ENCODE measurements around the gene GTF2F2.
"Not testable (repeated sequence)": the region's sequence is repeated elsewhere in the genome, so short reads cannot be mapped to it uniquely, and the experiment has no call there.

Gene GTF2F2

GRCh38 chr13:45184693-45185092, 64.4 kb downstream of the GTF2F2 start:
- Histone ChIP-seq H3K4me1 (ENCODE audit: control insufficient read depth in 1 of 2, insufficient read depth in 2 of 2, low read length in 2 of 2) (no peaks in the 10 kb centered on the region), H3K27me3 (ENCODE audit: low read depth, low read length) (no peaks in the 10 kb centered on the region), H3K9me3 (ENCODE audit: control insufficient read depth in 1 of 2, low read length in 2 of 2) (no peaks in the 10 kb centered on the region), H3K36me3 (ENCODE audit: control insufficient read depth in 1 of 2, insufficient read depth in 2 of 2, low read length in 2 of 2) (no peaks in the 10 kb centered on the region), H3K4me3 (ENCODE audit: low read depth in 1 of 2, low read length in 2 of 2) (no peak overlapping the region), H3K27ac (ENCODE audit: low read length) (no peak overlapping the region)

GRCh38 chr13:45185286-45185685, 65.0 kb downstream of the GTF2F2 start:
- Histone ChIP-seq H3K27ac (ENCODE audit: low read length) (no peak overlapping the region), H3K36me3 (ENCODE audit: control insufficient read depth in 1 of 2, insufficient read depth in 2 of 2, low read length in 2 of 2) (no peaks in the 10 kb centered on the region), H3K9me3 (ENCODE audit: control insufficient read depth in 1 of 2, low read length in 2 of 2) (no peaks in the 10 kb centered on the region), H3K27me3 (ENCODE audit: low read depth, low read length) (no peaks in the 10 kb centered on the region), H3K4me1 (ENCODE audit: control insufficient read depth in 1 of 2, insufficient read depth in 2 of 2, low read length in 2 of 2) (no peaks in the 10 kb centered on the region), H3K4me3 (ENCODE audit: low read depth in 1 of 2, low read length in 2 of 2) (no peak overlapping the region)

- not testable (repeated sequence) for H3K4me1 ChIP-seq (ENCODE audit: control insufficient read depth in 1 of 2, insufficient read depth in 2 of 2, low read length in 2 of 2); H3K9me3 ChIP-seq (ENCODE audit: control insufficient read depth in 1 of 2, low read length in 2 of 2); H3K27ac ChIP-seq (ENCODE audit: low read length); H3K36me3 ChIP-seq (ENCODE audit: control insufficient read depth in 1 of 2, insufficient read depth in 2 of 2, low read length in 2 of 2); H3K4me3 ChIP-seq (ENCODE audit: low read depth in 1 of 2, low read length in 2 of 2); H3K27me3 ChIP-seq (ENCODE audit: low read depth, low read length)
These were observed 68.8 kb downstream of the GTF2F2 start for GRCh38 chr13:45189077-45189476.

GRCh38 chr13:45189511-45189910, 69.2 kb downstream of the GTF2F2 start:
- H3K36me3 ChIP-seq (ENCODE audit: control insufficient read depth in 1 of 2, insufficient read depth in 2 of 2, low read length in 2 of 2); H3K9me3 ChIP-seq (ENCODE audit: control insufficient read depth in 1 of 2, low read length in 2 of 2); H3K4me1 ChIP-seq (ENCODE audit: control insufficient read depth in 1 of 2, insufficient read depth in 2 of 2, low read length in 2 of 2): not testable (repeated sequence)

GRCh38 chr13:45191874-45192273, 71.6 kb downstream of the GTF2F2 start:
- Histone ChIP-seq H3K4me3 (ENCODE audit: low read depth in 1 of 2, low read length in 2 of 2) (no peak overlapping the region), H3K27ac (ENCODE audit: low read length) (no peak overlapping the region), H3K36me3 (ENCODE audit: control insufficient read depth in 1 of 2, insufficient read depth in 2 of 2, low read length in 2 of 2) (no peaks in the 10 kb centered on the region), H3K27me3 (ENCODE audit: low read depth, low read length) (no peaks in the 10 kb centered on the region), H3K4me1 (ENCODE audit: control insufficient read depth in 1 of 2, insufficient read depth in 2 of 2, low read length in 2 of 2) (peaks cover 0 to 13% of the 10 kb centered on the region in 2 donors), H3K9me3 (ENCODE audit: control insufficient read depth in 1 of 2, low read length in 2 of 2) (no peaks in the 10 kb centered on the region)

More at GRCh38 chr13:45189511-45189910, 69.2 kb downstream of the GTF2F2 start:
- H3K27ac ChIP-seq (ENCODE audit: low read length); H3K27me3 ChIP-seq (ENCODE audit: low read depth, low read length); H3K4me3 ChIP-seq (ENCODE audit: low read depth in 1 of 2, low read length in 2 of 2): not testable (repeated sequence)

- Histone ChIP-seq H3K4me3 (ENCODE audit: low read depth in 1 of 2, low read length in 2 of 2) (peak overlapping the region; percentile 30), H3K4me1 (ENCODE audit: control insufficient read depth in 1 of 2, insufficient read depth in 2 of 2, low read length in 2 of 2) (peaks cover 0 to 17% of the 10 kb centered on the region in 2 donors), H3K27ac (ENCODE audit: low read length) (no peak overlapping the region), H3K27me3 (ENCODE audit: low read depth, low read length) (no peaks in the 10 kb centered on the region), H3K36me3 (ENCODE audit: control insufficient read depth in 1 of 2, insufficient read depth in 2 of 2, low read length in 2 of 2) (no peaks in the 10 kb centered on the region), H3K9me3 (ENCODE audit: control insufficient read depth in 1 of 2, low read length in 2 of 2) (no peaks in the 10 kb centered on the region)
These were observed 74.0 kb downstream of the GTF2F2 start for GRCh38 chr13:45194081-45194939.

GRCh38 chr13:45195421-45195820, 75.1 kb downstream of the GTF2F2 start:
- Histone ChIP-seq H3K27me3 (ENCODE audit: low read depth, low read length) (no peaks in the 10 kb centered on the region), H3K36me3 (ENCODE audit: control insufficient read depth in 1 of 2, insufficient read depth in 2 of 2, low read length in 2 of 2) (no peaks in the 10 kb centered on the region), H3K4me1 (ENCODE audit: control insufficient read depth in 1 of 2, insufficient read depth in 2 of 2, low read length in 2 of 2) (peaks cover 0 to 17% of the 10 kb centered on the region in 2 donors), H3K27ac (ENCODE audit: low read length) (no peak overlapping the region), H3K4me3 (ENCODE audit: low read depth in 1 of 2, low read length in 2 of 2) (no peak overlapping the region), H3K9me3 (ENCODE audit: control insufficient read depth in 1 of 2, low read length in 2 of 2) (no peaks in the 10 kb centered on the region)

- Histone ChIP-seq H3K27me3 (ENCODE audit: low read depth, low read length) (no peaks in the 10 kb centered on the region), H3K4me1 (ENCODE audit: control insufficient read depth in 1 of 2, insufficient read depth in 2 of 2, low read length in 2 of 2) (peaks cover 0 to 17% of the 10 kb centered on the region in 2 donors), H3K9me3 (ENCODE audit: control insufficient read depth in 1 of 2, low read length in 2 of 2) (no peaks in the 10 kb centered on the region), H3K36me3 (ENCODE audit: control insufficient read depth in 1 of 2, insufficient read depth in 2 of 2, low read length in 2 of 2) (no peaks in the 10 kb centered on the region), H3K4me3 (ENCODE audit: low read depth in 1 of 2, low read length in 2 of 2) (no peak overlapping the region), H3K27ac (ENCODE audit: low read length) (no peak overlapping the region)
These were observed 75.8 kb downstream of the GTF2F2 start for GRCh38 chr13:45196096-45196495.

- H3K27ac ChIP-seq (ENCODE audit: low read length) = no peak overlapping the region
- H3K9me3 ChIP-seq (ENCODE audit: control insufficient read depth in 1 of 2, low read length in 2 of 2) = no peaks in the 10 kb centered on the region
- H3K4me3 ChIP-seq (ENCODE audit: low read depth in 1 of 2, low read length in 2 of 2) = no peak overlapping the region
- H3K36me3 ChIP-seq (ENCODE audit: control insufficient read depth in 1 of 2, insufficient read depth in 2 of 2, low read length in 2 of 2) = no peaks in the 10 kb centered on the region
- peaks cover 0 to 17% of the 10 kb centered on the region in 2 donors for H3K4me1 ChIP-seq (ENCODE audit: control insufficient read depth in 1 of 2, insufficient read depth in 2 of 2, low read length in 2 of 2)
- no peaks in the 10 kb centered on the region for H3K27me3 ChIP-seq (ENCODE audit: low read depth, low read length)
These were observed 76.3 kb downstream of the GTF2F2 start for GRCh38 chr13:45196622-45197021.

GRCh38 chr13:45198041-45198440, 77.7 kb downstream of the GTF2F2 start:
- Histone ChIP-seq H3K27ac (ENCODE audit: low read length) (peak overlapping the region; percentile 43), H3K27me3 (ENCODE audit: low read depth, low read length) (no peaks in the 10 kb centered on the region), H3K36me3 (ENCODE audit: control insufficient read depth in 1 of 2, insufficient read depth in 2 of 2, low read length in 2 of 2) (no peaks in the 10 kb centered on the region), H3K4me3 (ENCODE audit: low read depth in 1 of 2, low read length in 2 of 2) (no peak overlapping the region), H3K9me3 (ENCODE audit: control insufficient read depth in 1 of 2, low read length in 2 of 2) (no peaks in the 10 kb centered on the region), H3K4me1 (ENCODE audit: control insufficient read depth in 1 of 2, insufficient read depth in 2 of 2, low read length in 2 of 2) (peaks cover 0 to 17% of the 10 kb centered on the region in 2 donors)

- Histone ChIP-seq H3K36me3 (ENCODE audit: control insufficient read depth in 1 of 2, insufficient read depth in 2 of 2, low read length in 2 of 2) (no peaks in the 10 kb centered on the region), H3K27ac (ENCODE audit: low read length) (peak overlapping the region; percentile 43), H3K27me3 (ENCODE audit: low read depth, low read length) (no peaks in the 10 kb centered on the region), H3K4me1 (ENCODE audit: control insufficient read depth in 1 of 2, insufficient read depth in 2 of 2, low read length in 2 of 2) (peaks cover 0 to 11% of the 10 kb centered on the region in 2 donors), H3K4me3 (ENCODE audit: low read depth in 1 of 2, low read length in 2 of 2) (no peak overlapping the region), H3K9me3 (ENCODE audit: control insufficient read depth in 1 of 2, low read length in 2 of 2) (no peaks in the 10 kb centered on the region)
These were observed 78.6 kb downstream of the GTF2F2 start for GRCh38 chr13:45198924-45199323.

GRCh38 chr13:45199711-45200110, 79.4 kb downstream of the GTF2F2 start:
- no peaks in the 10 kb centered on the region for H3K9me3 ChIP-seq (ENCODE audit: control insufficient read depth in 1 of 2, low read length in 2 of 2)
- no peaks in the 10 kb centered on the region for H3K36me3 ChIP-seq (ENCODE audit: control insufficient read depth in 1 of 2, insufficient read depth in 2 of 2, low read length in 2 of 2)
- H3K4me1 ChIP-seq (ENCODE audit: control insufficient read depth in 1 of 2, insufficient read depth in 2 of 2, low read length in 2 of 2) = peaks cover 0 to 10% of the 10 kb centered on the region in 2 donors
- no peak overlapping the region for H3K4me3 ChIP-seq (ENCODE audit: low read depth in 1 of 2, low read length in 2 of 2)
- H3K27ac ChIP-seq (ENCODE audit: low read length) = no peak overlapping the region
- H3K27me3 ChIP-seq (ENCODE audit: low read depth, low read length) = no peaks in the 10 kb centered on the region
